ENCODE measurements around the gene KIF25.
A peak's percentile ranks its signal among the peaks of the same experiment; 100 is the strongest.

The KIF25 gene

DNA sequence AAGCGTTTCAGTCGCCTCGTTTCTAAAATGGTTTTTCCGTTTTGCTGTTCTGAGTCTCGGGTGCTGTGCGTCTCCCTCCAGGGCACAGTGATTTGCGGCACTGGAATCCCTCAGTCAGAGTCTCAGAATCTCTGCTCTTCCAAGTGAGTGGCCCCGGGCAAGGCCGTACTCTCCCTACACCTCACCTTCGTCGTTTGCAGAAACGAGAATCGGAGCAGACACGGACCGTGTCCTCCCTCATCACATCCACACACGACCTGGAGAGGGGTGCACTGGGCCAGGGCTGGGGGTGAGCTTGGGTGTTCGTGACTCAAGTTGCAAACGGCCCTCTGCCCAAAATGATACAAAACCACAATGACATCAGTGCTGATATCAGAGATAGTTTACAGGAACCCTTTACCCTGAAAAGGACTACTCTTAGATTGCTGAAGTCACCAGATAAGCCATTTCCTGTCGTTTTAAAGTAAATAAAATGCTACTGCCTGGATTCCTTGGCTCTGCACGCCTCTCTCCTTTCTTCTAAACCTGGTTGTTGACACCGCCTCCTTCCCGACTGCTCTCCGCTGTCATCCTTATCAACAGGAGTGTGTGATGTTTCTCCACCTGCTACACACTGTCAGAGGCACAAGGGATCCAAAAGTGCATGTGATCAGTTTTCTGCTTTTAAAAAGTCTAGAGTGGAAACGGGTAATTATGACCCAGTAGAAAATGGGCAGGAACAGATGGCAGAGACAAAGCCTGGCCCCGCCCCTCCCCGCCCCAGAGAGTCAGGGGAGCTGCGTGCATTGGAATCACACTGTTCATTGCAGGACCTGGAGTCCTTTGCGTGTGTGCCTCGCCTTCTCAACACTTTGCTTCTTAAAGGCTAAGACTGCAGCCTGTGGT, 38.4 kb downstream of the KIF25 start:
- peak; percentile 16 for DNase-seq (ENCODE audit: low read depth, low spot score)

DNA sequence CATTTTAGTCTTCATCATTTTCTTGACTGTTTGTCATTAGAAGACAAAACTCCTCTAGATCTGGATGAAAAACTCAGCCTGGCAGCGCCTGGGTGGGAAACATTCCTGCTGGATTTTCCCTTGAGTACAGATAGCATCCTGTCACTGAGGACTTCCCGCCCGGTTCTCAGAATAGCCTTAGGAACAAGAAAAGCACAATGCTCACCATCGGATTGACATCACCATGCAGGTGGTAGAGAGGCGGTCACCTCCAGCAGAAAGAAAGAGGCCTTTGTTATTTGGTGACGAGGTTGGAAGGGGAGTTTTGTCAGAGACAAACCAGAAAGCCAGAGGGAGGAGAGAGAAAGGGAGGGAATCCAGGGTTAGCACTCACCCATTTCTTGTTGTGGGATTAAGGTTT, 39.8 kb downstream of the KIF25 start:
- DNase-seq (ENCODE audit: low read depth, low spot score): no peak

DNA sequence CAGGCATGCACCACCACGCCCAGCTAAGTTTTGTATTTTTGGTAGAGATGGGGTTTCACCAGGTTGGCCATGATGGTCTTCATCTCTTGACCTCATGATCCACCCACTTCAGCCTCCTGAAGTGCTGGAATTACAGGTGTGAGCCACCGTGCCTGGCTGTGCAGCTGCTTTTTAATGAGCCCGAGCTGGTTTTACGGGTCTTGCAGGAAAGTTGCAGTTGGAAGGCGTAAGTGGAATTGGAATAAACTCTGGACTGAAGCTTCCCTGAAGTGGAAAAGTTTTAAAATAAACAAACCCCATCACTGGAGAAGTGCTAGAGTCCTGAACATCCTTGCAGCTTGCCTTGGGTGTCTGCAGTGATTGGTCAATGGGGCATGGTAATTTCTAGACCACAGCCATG, 40.4 kb downstream of the KIF25 start:
- no peak for DNase-seq (ENCODE audit: low read depth, low spot score)

DNA sequence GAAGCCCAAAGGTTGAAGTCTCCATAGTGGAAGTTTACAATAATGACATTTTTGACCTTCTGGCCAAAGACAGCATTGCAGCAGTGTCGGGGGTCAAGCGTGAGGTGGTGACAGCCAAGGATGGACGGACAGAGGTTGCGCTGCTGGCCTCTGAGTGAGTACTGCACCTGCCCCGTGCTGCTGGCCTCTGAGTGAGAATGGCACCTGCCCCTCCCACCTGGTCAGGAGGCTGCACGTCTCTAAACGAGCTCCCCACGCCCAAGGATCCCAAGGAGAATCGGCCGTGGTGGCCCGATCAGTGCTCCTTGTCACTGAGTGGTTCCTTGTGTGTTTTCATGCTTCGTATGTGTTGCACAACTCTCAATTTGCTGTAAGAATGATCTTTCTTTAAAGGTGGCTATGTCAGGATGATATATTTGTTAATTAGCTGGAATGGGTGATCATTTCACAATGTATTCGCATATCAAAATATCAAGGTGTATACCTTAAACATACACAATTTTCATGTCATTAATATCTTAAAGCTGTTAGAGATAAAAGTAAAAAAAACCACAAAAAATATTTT, 41.2 kb downstream of the KIF25 start:
- DNase-seq (ENCODE audit: low read depth, low spot score): no peak

DNA sequence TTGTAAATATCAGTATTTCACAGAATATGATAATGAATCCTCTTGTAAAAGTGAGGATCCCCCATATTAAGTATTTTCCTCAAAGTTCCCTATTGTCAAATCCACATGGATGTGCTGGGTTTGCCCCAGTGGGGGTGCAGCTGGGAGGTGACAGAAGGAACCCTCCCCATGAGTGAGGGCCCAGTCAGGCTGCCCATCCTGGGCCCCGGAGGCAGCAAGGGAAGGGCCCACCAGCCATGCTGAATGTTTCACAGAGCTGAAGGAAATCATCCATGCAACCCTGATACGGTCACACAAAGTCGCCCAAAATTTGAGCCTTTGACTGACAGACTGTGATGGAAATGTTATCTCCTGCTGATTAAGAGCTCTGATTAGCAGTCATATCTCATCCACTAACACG, 41.8 kb downstream of the KIF25 start:
- no peak for DNase-seq (ENCODE audit: low read depth, low spot score)

DNA sequence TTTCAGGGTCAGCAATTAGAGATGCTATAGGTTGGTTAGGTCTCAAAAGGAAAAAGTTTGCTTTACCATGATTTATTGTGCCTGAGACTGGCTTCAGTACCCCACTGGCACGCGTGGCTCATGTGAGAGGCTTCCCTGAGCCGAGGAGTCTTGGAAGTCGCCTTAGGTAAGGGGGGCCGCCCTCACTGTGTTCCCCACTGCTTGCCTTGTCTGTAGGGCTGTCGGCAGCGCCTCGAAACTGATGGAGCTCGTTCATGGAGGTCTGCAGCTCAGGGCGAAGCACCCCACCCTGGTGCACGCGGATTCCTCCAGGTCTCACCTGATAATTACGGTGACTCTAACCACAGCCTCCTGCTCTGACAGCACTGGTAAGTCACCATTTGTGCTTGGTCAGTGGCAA, 42.4 kb downstream of the KIF25 start:
- DNase-seq (ENCODE audit: low read depth, low spot score): no peak

DNA sequence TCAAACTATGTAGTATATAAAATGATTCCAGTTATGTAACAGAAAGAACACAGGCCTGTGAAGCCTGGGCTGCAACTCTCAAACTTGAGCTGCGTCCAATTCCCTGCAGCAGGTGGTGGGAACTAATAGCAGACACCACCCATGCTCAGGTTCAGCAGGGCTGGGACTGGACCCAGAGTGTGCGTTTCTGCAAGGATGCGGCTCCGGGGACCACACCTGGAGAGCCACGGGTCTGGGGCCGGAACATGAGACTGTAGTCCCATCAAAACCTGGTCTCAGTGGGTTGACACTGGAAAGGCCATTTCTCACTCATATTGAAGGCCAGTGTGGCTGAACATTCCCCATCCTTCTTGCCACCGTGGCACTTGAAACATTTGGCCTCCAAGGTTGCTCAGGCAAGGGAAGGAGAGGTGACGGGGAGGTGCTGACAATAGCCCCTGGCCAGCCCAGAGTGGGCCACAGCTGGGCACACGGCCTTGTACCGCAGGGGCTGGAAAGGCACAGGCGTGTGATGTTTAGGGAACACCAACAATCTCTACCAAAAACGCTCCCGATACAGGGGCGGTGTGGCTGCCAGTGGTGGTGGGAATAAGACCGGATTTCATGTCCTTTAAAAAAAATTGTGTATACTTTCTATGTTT, 43.5 kb downstream of the KIF25 start:
- DNase-seq (ENCODE audit: low read depth, low spot score): no peak

DNA sequence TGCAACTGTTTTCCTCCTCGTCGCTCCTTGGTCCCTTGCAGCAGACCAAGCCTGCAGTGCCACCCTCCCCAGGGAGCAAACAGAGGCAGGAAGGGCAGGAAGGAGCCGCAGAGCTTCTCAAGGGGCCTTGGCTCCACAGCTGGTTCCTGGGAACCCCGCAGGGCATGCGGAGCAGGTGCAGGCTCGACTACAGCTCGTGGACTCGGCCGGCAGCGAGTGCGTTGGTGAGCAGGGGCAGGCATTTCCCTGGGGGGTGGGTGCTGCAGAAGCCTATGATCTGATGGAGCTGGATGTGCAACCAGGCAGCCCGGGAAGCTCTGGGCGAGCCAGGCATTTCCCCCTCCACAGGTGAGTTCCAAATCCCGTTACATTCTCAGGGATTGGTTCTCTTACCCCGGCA, 44.5 kb downstream of the KIF25 start:
- DNase-seq (ENCODE audit: low read depth, low spot score): no peak

DNA sequence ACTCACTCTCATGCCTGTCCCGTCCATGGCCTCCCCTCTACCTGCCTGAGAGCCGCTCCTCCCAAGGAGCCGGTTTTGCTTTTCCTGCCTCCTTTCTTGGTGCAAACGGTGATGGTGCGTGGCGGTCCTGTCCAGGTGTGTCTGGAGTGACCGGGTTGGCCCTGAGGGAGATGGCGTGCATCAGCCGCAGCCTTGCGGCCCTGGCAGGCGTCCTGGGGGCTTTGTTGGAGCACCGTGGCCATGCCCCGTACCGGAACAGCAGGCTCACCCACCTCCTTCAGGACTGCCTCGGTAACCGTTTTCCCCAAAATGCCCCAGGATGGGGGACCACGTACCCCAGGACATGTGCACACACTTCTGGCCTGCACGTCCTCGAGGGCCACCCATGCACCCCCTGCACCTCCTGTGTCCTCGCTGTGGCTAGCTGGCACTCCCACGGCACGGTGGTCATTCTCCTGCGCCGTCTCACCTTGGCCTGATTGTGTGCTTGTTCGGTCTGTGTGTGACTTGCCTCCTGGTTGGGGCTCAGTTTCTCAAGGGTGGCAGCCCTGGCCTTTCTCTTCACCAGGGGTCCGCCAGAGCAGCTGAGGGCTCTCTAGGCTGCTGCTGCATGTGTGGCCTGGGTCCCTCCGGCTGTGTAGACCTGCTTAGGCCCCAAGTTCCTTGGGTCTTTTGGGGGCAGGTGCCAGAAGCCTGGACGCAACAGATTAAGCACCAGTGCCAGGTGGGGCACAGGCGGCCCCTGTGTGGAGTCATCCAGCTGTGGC, 45.1 kb downstream of the KIF25 start:
- DNase-seq (ENCODE audit: low read depth, low spot score): no peak

DNA sequence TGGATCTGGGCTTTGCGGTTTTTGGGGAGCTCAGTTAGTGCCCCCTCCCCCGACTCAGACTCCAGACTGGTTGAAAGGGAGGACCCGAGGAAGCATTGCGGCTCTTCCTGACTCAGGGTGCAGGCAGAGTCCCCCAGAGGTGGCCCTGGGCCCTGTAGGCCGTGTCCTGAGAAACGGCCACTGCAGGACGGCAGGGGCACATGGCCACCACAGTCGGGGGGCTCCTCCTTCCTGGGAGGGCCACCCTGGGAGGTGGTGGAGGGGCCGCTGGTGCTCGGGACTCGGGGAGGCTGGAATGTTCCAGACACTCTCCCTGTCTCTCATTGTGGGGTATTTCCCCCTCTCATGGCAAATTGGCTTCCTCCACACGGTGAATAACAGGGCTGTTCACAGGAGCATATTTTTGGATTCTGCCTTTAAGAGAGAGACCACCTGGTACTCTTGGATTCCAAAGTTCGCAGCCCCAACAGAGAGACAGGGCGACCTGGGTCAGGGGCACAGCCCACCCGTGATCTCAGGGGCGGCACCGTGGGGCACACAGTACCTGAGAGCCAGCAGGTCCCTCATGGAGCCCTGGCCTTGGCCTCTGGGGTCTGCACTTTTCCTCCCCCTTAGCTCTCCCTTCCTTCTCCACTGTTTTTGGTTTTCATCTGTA, 45.8 kb downstream of the KIF25 start:
- DNase-seq (ENCODE audit: low read depth, low spot score): no peak

DNA sequence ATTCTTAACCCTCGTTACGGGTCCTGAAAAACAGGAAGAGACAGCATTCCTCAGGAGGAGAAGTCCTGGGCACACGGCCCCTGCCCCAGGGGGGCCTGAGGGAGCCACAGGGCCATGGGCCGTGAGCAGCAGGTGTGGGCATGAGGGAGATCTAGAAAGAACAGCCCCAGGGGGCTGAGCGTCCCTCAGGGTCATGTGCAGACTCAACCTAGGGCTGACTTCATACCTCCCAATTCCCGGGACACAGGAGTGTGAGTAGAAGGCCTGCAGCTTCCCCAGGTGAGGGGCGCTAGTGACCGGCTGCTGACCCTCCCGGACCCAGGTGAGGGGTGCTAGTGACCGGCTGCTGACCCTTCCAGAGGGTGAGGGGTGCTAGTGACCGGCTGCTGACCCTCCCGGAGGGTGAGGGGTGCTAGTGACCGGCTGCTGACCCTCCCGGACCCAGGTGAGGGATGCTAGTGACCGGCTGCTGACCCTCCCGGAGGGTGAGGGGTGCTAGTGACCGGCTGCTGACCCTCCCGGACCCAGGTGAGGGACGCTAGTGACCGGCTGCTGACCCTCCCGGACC, 46.5 kb downstream of the KIF25 start:
- no peak for DNase-seq (ENCODE audit: low read depth, low spot score)

DNA sequence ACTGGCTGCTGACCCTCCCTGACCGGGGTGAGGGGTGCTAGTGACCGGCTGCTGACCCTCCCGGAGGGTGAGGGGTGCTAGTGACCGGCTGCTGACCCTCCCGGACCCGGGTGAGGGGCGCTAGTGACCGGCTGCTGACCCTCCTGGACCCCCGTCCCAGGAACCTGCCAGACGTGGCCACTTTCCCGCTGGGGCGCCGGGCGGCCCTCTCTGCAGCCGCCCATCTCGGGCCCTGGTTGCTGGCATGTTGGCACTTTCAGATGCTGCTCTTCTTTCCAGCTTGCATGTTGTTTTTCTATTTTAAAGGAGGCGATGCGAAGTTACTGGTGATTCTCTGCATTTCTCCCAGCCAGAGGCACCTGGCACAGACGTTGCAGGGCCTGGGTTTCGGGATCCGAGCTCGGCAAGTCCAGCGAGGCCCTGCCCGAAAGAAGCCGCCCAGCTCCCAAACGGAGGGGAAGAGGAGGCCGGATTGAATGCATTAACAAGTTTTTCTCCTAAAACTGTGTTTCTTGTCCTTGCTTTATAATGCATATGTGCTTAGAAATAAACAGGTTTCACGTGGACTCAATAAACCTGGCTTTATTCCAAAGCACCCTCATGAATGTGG, 47.2 kb downstream of the KIF25 start:
- DNase-seq (ENCODE audit: low read depth, low spot score): no peak

DNA sequence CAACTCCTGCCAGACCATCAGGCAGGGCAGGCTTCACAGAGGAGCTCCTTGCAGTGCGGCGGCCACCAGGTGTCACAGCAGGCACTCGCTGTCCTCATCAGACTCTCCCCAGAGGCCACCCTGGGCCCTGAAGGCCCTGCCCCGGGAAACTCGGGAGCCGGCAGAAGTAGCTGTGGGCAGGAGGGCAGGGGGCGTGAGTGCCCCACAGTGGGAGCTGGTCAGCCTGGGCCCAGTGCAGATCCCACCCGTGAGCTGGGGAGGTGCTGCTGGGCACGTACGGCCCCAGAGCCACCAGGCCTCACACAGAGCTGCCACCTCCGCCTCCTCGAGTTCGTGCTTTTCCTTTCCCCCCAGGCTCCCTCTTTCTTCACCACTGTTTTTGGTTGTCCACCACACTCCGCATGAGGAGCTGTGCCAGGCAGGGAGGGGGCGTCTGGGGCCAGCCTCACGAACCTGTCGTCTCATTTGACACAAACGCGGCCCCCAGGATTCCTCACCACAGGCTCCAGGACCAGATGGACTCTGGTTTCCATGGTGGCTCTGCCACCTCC, 47.7 kb downstream of the KIF25 start:
- no peak for DNase-seq (ENCODE audit: low read depth, low spot score)

DNA sequence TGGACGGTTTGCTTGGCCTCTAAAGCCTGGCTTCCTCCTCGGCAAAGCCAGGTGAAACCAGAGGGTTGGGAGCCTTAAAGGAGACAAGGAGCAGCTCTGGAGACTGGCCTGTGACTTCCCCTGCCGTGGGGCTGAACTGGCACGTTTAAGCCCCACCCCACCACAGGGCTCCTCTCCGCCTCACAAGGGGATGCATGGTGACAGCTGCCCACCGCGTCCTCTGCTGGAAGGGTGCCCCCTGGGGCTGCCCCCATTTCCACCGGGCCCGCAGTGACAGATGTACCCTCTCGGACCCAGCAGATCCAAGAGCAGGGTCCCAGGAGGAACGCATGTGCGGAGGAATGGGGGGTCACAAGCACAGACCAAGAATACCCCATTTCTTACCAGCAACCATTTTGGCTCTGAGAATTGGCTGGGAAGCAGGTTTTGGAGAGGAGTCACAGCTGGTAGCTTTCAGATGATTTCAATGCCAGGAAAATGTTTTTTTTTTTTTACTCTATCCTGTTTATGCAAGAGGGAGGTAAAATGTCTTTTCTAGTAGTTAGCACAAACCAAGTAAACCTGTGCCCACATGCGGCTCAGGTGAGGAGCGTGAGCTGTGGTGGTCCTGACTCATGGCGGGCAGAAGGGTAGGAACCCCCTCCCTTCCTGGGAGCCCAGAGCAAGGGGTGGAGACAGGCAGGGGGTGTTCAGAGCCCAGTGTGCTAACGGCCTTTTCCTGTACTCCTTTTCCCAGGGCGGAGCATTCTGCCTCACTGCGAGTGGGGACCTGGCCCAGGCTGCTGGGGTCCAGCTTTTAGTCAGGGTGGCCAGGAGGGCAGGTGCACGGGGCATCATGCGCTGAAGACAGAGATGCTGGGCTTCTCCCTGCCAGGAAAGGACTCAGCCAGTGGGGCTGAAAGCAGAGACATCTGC, 48.5 kb downstream of the KIF25 start:
- DNase-seq (ENCODE audit: low read depth, low spot score): no peak

DNA sequence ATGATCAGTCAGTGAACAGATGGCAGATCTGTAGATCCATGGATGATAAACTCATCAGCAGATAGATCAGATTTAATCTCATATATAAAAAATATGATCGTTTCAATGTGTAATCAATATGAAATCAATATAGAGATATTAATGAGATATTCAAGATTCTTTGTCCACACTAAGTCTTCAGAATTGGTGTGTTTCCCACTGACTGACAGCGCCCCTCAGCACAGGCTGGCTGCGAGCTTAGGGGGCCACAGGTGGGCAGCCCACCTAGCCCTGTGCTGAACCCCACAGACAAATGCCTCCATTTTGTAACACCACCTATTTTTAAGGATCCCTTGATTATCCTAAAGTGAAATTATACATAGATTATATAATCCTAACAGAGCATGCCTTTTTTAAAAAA, 49.2 kb downstream of the KIF25 start:
- DNase-seq (ENCODE audit: low read depth, low spot score): no peak

DNA sequence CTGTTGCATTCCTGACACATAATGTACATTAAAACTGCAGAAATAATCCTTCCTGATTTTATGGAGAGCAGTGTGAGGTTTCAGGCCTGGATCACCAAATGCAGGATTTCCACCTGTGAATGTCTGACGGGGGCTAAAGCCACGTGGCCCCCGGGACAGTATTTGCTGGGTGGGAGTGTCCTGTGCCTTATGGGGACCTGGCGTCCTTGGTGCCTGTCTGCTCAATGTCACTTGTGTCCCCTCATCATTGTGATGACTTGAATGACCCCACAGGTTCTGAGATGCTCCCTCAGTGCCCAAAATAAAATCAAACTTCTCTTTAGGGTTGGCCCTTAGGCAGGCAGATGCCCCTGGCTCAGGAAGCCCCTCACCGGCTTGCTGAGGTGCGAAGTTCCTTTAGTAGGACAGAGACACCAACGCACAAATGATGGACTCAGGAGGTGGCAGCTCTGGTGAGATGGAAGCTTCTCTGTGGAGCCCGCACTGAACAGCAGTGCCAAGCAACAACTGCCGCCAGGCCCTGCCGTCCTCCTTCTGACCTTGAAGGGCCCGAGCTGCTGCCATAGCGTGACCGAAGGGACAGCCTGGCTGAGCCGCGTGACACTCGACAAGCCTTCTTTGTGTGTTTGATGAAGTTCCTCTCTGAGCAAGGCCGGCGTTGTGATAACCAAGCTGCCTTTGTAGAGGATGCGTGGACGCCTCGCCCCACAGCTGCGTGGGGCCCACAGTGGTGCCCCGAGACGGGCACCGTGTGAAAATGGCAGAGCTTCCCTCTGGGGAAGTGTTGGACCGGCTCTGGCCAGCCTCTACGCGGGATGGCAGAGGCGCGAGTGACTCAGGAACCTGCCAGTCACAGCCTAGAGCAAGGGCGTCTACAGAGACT, 50.6 kb downstream of the KIF25 start:
- DNase-seq (ENCODE audit: low read depth, low spot score): no peak

DNA sequence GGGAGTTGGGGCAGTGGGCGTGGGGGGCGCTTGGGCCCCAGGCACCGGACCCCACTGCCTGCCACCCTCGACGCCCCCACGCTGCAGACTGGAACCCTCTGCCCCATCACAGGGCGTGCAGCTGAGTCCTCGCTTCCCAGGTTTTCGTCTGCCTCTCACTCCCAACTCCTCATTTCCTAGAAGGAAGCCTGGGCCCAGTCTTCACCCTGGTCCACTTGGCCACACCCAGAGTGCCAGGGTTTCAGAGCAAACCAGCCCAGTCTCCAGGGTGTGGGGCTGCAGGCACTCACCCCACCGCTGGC, 51.2 kb downstream of the KIF25 start:
- DNase-seq (ENCODE audit: low read depth, low spot score): no peak

DNA sequence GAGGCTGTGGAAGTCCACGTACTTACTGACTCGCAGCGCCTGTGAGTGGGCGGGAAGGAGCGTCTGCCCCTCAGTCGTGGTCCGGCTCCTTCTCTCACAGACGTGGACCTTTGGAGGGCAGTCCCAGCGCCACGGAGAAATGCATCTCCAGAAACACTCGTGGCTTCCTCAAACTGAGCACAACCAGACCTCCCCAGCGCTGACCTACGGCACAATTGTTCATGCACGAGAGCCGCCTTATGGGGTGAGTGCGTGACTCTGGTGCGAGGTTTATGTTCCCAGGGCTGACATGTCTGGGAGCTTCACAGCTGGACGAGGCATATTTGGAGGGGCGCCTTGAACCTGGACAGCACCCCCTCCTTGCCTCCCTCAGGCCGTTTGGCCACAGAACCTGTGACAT, 51.8 kb downstream of the KIF25 start:
- DNase-seq (ENCODE audit: low read depth, low spot score): no peak

DNA sequence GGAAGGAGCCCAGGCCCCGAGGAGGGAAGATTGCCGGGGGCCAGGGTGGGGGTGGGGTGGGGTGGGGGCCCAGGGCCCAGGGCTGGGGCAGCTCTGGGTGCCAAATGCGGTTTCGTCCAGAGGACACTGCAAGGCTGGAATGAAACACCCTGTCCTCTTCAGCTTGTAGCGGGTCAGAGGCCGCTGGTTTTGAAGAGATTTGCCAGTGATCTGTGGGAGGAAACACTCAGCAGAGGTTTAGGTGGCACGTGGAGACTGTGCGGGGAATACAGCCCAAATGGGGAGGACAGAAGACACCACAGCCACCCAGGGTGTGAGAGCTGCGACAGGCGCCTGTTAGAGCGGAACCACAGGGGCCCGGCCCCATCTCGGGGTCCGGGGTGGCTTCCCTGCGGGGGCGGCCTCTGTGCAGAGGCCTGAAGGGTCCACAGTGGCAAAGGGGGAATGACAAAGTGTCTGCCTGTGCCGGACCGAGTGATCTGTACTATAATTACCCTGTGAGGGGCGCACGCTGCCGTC, 52.3 kb downstream of the KIF25 start:
- no peak for DNase-seq (ENCODE audit: low read depth, low spot score)

Data from astrocyte of the hippocampus (primary cell).